ENCODE results near the gene SNED1. TPM values are rescaled to one million over a fixed set of nuclear protein-coding genes. Genes with fewer than 3 reads are reported as not detected.

The SNED1 gene
- total and polyA plus RNA-seq, 2 donors, result 11.5 to 17.1 TPM

DNA sequence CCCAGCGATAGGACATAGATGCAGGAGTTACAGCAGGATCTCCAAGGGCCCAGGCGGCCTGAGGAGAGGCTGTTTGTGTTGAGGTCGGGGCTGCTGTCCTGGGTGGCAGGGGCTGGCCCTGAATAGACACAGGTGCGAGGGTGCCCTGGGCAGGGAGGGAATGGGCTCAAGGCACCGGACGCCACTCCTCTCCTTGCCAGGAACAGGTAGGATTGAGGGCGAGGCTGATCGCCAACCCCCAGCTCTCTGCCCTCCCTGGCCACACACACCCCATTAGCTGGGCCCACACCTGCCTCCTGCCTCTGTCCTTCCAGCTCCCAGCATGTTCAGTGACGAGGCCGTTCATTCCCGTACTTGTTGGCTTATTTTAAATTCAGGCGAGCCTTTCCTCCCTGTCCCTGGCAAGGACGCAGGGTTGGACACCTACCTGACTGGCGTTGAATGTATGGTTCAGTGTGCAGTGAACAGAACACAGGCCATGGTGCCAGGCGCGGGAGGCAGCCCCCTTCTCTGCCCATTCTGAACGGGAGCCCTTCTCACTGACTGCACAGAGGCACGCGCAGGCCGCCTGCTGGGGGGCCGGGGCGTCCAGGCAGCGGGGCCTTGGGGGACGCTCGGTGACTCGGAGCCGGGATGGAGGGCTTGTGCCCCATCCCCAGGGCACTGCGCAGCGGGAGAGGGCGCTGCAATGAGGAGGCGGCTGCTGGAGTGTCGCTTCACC lies 41.3 kb upstream of the SNED1 start:
- Histone ChIP-seq H3K4me1 (ENCODE audit: insufficient read depth) (peaks cover 1% of the 10 kb centered on the region), H3K27ac (ENCODE audit: low read depth) (no peak overlapping the region), H3K4me3 (ENCODE audit: low read depth, low read length) (no peak overlapping the region), H3K36me3 (ENCODE audit: insufficient read depth) (no peaks in the 10 kb centered on the region)
- 91% methylated on average over 32 of the region's 32 CpGs for WGBS
- no peak for DNase-seq (ENCODE audit: extremely low spot score)

DNA sequence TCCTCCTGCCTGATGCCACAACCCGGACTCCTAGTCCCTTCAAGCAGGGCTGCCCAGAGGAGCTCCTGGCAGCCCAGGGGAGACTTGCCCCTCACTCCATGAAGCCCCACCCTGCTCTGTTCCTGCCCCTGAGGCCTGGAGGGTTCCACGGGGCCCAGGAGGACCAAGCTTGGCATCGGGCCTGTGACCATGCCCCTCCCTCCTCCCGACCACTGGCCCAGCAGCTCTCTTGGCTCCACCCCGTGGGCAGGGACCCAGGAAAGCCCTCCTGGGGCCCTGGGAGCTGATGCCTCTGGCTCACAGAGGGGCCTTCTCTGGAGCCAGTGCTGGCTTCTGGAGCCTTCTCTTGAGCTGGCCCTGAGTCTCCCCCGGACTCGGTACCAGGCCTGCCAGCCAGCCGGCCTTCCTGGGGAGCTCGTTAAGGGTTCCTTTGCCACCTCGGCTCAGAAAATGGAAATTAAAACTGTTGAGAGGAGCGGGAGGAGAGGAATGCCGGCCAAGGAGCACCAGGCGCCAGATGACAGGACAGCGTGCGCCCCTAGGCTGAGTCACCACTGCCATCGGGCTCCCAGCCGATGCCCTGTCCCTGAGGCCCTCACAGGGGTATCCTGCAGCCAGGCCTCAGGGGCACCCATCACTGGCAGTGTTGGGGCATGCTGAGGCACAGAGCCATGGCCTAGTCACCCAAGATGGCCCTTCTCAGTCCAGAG lies 40.6 kb upstream of the SNED1 start:
- DNase-seq (ENCODE audit: extremely low spot score), result no peak
- no peak overlapping the region for H3K27ac ChIP-seq (ENCODE audit: low read depth)
- no peak overlapping the region for H3K4me3 ChIP-seq (ENCODE audit: low read depth, low read length)
- 59% methylated on average over 17 of the region's 17 CpGs for WGBS
- no peaks in the 10 kb centered on the region for H3K36me3 ChIP-seq (ENCODE audit: insufficient read depth)
- peaks cover 1% of the 10 kb centered on the region for H3K4me1 ChIP-seq (ENCODE audit: insufficient read depth)

- WGBS, result 94% methylated on average over 19 of the region's 19 CpGs
Observed at GRCh38 chr2:240958366-240959213, 39.8 kb upstream of the SNED1 start.

GRCh38 chr2:240959214-240959940 lies 39.0 kb upstream of the SNED1 start:
- Histone ChIP-seq H3K4me1 (ENCODE audit: insufficient read depth) (peaks cover 1% of the 10 kb centered on the region), H3K27ac (ENCODE audit: low read depth) (no peak overlapping the region), H3K4me3 (ENCODE audit: low read depth, low read length) (no peak overlapping the region), H3K36me3 (ENCODE audit: insufficient read depth) (no peaks in the 10 kb centered on the region)
- DNase-seq (ENCODE audit: extremely low spot score), result no peak
- 90% methylated on average over 15 of the region's 15 CpGs for WGBS

More at GRCh38 chr2:240958366-240959213, 39.8 kb upstream of the SNED1 start:
- Histone ChIP-seq H3K4me3 (ENCODE audit: low read depth, low read length) (no peak overlapping the region), H3K4me1 (ENCODE audit: insufficient read depth) (peaks cover 1% of the 10 kb centered on the region), H3K36me3 (ENCODE audit: insufficient read depth) (no peaks in the 10 kb centered on the region), H3K27ac (ENCODE audit: low read depth) (no peak overlapping the region)
- DNase-seq (ENCODE audit: extremely low spot score), result no peak

DNA sequence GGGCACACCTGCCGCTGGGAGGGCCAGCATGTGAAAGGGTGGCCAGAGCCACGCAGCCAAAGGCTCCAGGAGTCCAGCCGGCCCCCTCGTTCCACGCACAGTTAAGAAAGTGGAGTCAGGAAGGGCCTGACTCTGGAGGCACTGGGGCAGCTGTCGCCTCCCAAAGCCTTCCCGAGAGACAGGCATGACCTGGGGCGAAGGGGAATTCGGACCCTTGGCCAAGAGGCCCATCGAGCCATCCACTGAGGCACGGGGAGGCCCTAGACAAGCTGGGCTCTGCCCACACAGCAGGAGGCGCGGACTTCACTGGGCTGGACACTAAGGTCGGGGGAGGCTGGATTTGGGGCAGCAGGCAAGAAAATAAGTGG lies 38.5 kb upstream of the SNED1 start:
- Histone ChIP-seq H3K27ac (ENCODE audit: low read depth) (peak overlapping the region; percentile 87), H3K4me3 (ENCODE audit: low read depth, low read length) (no peak overlapping the region), H3K4me1 (ENCODE audit: insufficient read depth) (peaks cover 1% of the 10 kb centered on the region), H3K36me3 (ENCODE audit: insufficient read depth) (no peaks in the 10 kb centered on the region)
- 88% methylated on average over 14 of the region's 14 CpGs for WGBS
- no peak for DNase-seq (ENCODE audit: extremely low spot score)

- Histone ChIP-seq H3K27ac (ENCODE audit: low read depth) (peak overlapping the region; percentile 87), H3K36me3 (ENCODE audit: insufficient read depth) (no peaks in the 10 kb centered on the region), H3K4me3 (ENCODE audit: low read depth, low read length) (no peak overlapping the region), H3K4me1 (ENCODE audit: insufficient read depth) (peaks cover 1% of the 10 kb centered on the region)
- DNase-seq (ENCODE audit: extremely low spot score), result peak; percentile 72
- 19% methylated on average over 28 of the region's 28 CpGs for WGBS
Observed at GRCh38 chr2:240960309-240960970, 38.0 kb upstream of the SNED1 start.

- peaks cover 1% of the 10 kb centered on the region for H3K4me1 ChIP-seq (ENCODE audit: insufficient read depth)
- H3K36me3 ChIP-seq (ENCODE audit: insufficient read depth), result no peaks in the 10 kb centered on the region
- peak overlapping the region; percentile 29 for H3K27ac ChIP-seq (ENCODE audit: low read depth)
- DNase-seq (ENCODE audit: extremely low spot score), result peak; percentile 62
- H3K4me3 ChIP-seq (ENCODE audit: low read depth, low read length), result no peak overlapping the region
- 72% methylated on average over 27 of the region's 27 CpGs for WGBS
Observed at GRCh38 chr2:240960971-240961876, 37.2 kb upstream of the SNED1 start.

GRCh38 chr2:240961910-240962299 lies 36.5 kb upstream of the SNED1 start:
- WGBS, result 45% methylated on average over 12 of the region's 12 CpGs
- H3K27ac ChIP-seq (ENCODE audit: low read depth), result no peak overlapping the region
- no peaks in the 10 kb centered on the region for H3K36me3 ChIP-seq (ENCODE audit: insufficient read depth)
- DNase-seq (ENCODE audit: extremely low spot score), result no peak
- no peak overlapping the region for H3K4me3 ChIP-seq (ENCODE audit: low read depth, low read length)
- H3K4me1 ChIP-seq (ENCODE audit: insufficient read depth), result peaks cover 1% of the 10 kb centered on the region

- no peak overlapping the region for H3K4me3 ChIP-seq (ENCODE audit: low read depth, low read length)
- DNase-seq (ENCODE audit: extremely low spot score), result no peak
- H3K27ac ChIP-seq (ENCODE audit: low read depth), result peak overlapping the region; percentile 70
- peaks cover 1% of the 10 kb centered on the region for H3K4me1 ChIP-seq (ENCODE audit: insufficient read depth)
- 48% methylated on average over 29 of the region's 29 CpGs for WGBS
- no peaks in the 10 kb centered on the region for H3K36me3 ChIP-seq (ENCODE audit: insufficient read depth)
Observed at GRCh38 chr2:240962300-240963064, 35.9 kb upstream of the SNED1 start.

DNA sequence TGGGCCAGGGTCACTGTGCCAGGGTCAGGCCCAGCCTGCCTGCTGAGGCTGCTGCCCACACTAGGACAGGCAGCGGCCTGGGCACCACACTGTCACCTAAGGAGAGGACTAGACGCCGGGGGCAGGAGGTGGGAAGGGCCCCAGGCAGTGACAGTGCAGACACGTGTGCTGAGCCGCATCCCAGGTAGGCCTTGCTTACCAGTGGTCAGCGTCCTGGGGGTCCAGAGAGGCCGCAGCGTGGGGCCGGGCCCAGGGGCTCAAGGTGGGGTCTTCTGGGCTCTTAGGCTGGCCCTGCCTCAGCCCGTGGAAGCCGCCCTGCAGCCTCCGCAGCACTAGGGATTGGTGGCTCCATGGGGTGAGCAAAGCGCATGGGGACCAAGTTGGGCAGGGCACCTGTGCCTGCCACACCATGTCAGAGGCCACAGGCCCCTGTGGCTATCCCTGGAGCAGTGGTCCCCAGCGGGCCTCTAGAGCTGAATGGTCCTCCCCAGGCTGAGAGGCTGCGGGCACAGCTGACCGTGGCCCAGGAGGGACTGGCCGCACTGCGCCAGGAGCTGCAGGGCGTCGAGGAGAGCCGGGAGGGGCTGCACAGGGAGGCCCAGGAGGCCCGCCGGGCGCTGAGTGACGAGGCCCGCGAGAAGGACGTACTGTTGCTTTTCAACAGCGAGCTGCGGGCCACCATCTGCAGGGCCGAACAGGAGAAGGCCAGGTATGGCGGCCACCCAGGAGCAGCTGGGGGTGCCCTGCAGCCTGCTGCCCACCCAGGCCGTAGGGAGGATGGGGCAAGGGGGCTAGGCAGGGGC lies 35.2 kb upstream of the SNED1 start:
- H3K36me3 ChIP-seq (ENCODE audit: insufficient read depth), result no peaks in the 10 kb centered on the region
- 94% methylated on average over 33 of the region's 33 CpGs for WGBS
- peaks cover 1% of the 10 kb centered on the region for H3K4me1 ChIP-seq (ENCODE audit: insufficient read depth)
- peak overlapping the region; percentile 70 for H3K27ac ChIP-seq (ENCODE audit: low read depth)
- no peak for DNase-seq (ENCODE audit: extremely low spot score)
- H3K4me3 ChIP-seq (ENCODE audit: low read depth, low read length), result no peak overlapping the region
